K562 (cell line): Measurements from ENCODE around the gene GDF15. TPM values are rescaled to one million over a fixed set of nuclear protein-coding genes. Genes with fewer than 3 reads are reported as not detected.

Experiments used
- FUS ChIP-seq: fragments of 200-400 bp; formaldehyde crosslinking; optimal IDR thresholded peaks from 2 replicates; pipeline ENCODE3; 2017; ENCODE audit warnings: low read depth, low read length
- HNRNPLL ChIP-seq: fragments of 200-400 bp; formaldehyde crosslinking; IDR thresholded peaks from 2 replicates; pipeline ENCODE4 v1.6.1; 2017; ENCODE audit warnings: low read length, low read depth, mild to moderate bottlenecking; ENCODE audit not compliant: poor library complexity, severe bottlenecking
- KLF1 ChIP-seq: fragments of 450-650 bp; IDR thresholded peaks from 2 replicates; pipeline ENCODE4 v1.6.1; 2016; ENCODE audit warnings: missing genetic modification characterization, missing compliant biosample characterization
- NFXL1 ChIP-seq: fragments of 450-650 bp; formaldehyde crosslinking; IDR thresholded peaks from 2 replicates; pipeline ENCODE4 v1.4.0; 2021; ENCODE audit warnings: mild to moderate bottlenecking
- NONO ChIP-seq, 2 experiments: fragments of 200-400 bp in 1 of 2; fragments of 450-650 bp in 1 of 2; formaldehyde crosslinking in 1 of 2; IDR thresholded peaks; 2 replicates each; pipeline ENCODE4 v1.6.1; 2017; ENCODE audit warnings: low read depth in 2 of 2, mild to moderate bottlenecking in 2 of 2, moderate library complexity in 2 of 2, low read length in 1 of 2
- PHB2 ChIP-seq: fragments of 450-650 bp; IDR thresholded peaks from 2 replicates; pipeline ENCODE4 v1.6.1; 2017; ENCODE audit warnings: low read depth
- SMC3 ChIP-seq: conservative IDR thresholded peaks from 2 replicates; pipeline ENCODE4 v1.6.1; 2011; ENCODE audit warnings: low read depth, low read length, improper control_type of control experiment; ENCODE audit not compliant: insufficient read depth
- U2AF1 ChIP-seq: fragments of 200-400 bp; formaldehyde crosslinking; optimal IDR thresholded peaks from 2 replicates; pipeline ENCODE3; 2017; ENCODE audit warnings: mild to moderate bottlenecking, low read depth, low read length, moderate library complexity
- ZKSCAN1 ChIP-seq: fragments of 150-350 bp; IDR thresholded peaks from 2 replicates; pipeline ENCODE4 v1.6.1; 2016; ENCODE audit warnings: low read depth, low read length
- ZNF263 ChIP-seq: sonication (generic); formaldehyde crosslinking; IDR thresholded peaks from 2 replicates; pipeline ENCODE4 v1.8.0; 2022; ENCODE audit warnings: mild to moderate bottlenecking, missing genetic modification reagents, borderline replicate concordance
- polyA plus RNA-seq, 8 experiments: library from polyadenylated mRNA; depleted of rRNA in 4 of 8; stranded (reverse) in 5 of 8; unstranded in 3 of 8; fragments of >200 nt; fragmentation: Nextera tagmentation in 2 of 8; fragmentation: Illumina TruSeq in 1 of 8; extraction: Ambion mirVana in 2 of 8; extraction: Trizol in 1 of 8; gene quantifications; 2 replicates each; pipeline versions ENCODE4 v1.2.1 to v1.2.3, GENCODE V29; 2011 to 2014; ENCODE audit warnings: inconsistent platforms in 1 of 8, missing spikeins in 1 of 8
- total RNA-seq, 7 experiments: library from RNA; depleted of rRNA in 6 of 7; stranded (reverse); fragments of >200 nt in 6 of 7; fragmentation: Illumina TruSeq in 2 of 7; extraction: Trizol in 2 of 7; gene quantifications; 2 replicates each; pipeline versions ENCODE4 v1.2.1 to v1.2.3, GENCODE V29; 2011 to 2021; ENCODE audit warnings: low replicate concordance in 1 of 7
- TF ChIP-seq, protein P1 (sequence below): fragments of 150-350 bp; conservative IDR thresholded peaks from 2 replicates; pipeline ENCODE4 v1.6.1; 2014; ENCODE audit warnings: low read length
- TF ChIP-seq, protein P2 (sequence below): fragments of 250-450 bp; sonication (Bioruptor Pico); IDR thresholded peaks from 2 replicates; pipeline ENCODE4 v1.5.0; 2021

GDF15 gene
- total and polyA plus RNA-seq, 9 of the 15 experiments (the other 6 are each of a cell fraction or from before 2014, with no cell fraction given), result 2.3 to 82.4 (median 12.5) TPM

DNA sequence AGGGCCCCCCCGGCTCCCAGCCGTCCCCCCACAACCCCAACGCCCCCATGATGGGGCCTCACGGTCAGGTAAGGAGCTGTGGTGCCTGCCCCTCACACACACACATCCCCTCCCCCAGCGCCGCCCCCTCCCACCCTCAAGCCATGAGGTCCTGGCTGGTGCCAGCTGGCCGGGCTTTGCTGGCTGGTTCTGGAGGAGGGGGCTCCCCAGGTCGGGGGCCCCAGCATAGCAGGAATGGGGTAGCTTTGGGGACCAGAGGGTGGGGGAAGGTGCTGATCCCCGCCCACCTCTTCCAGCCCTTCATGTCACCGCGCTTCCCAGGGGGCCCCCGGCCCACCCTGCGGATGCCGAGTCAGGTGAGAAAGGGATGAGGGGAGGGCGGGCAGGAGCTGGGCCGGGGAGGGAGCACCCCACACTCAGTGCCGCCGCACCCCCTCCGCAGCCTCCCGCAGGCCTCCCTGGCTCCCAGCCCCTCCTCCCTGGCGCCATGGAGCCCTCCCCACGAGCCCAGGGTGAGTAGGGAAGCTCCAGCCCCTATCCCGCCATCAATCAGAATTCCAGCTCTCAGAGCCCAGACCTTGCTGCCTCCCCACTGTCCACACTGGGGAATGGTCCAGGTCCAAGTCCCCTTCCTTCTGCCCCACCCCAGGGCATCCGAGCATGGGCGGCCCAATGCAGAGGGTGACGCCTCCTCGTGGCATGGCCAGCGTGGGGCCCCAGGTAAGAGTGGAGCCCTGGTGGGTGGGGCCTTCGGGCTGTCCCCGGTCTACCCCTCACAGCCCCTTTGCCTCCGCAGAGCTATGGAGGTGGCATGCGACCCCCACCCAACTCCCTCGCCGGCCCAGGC, 45.6 kb downstream of the GDF15 start (continued):
- TF ChIP-seq NONO (IDR thresholded peaks at IDR 0.05; ENCODE audit: low read depth in 2 of 2, low read length in 1 of 2), result no peak
- 0 out of 2 replicates have a peak, but pooled peaks have one; percentile 42 for TF ChIP-seq NFXL1
- TF ChIP-seq PHB2, result no peak
- TF ChIP-seq KLF1 (tag), result no peak
- no peak for TF ChIP-seq HNRNPLL
- no peak for TF ChIP-seq FUS
- TF ChIP-seq U2AF1, result no peak
- TF ChIP-seq ZNF263 (CRISPR knock-in tag), result peak; percentile 90
- TF ChIP-seq, protein P1, sequence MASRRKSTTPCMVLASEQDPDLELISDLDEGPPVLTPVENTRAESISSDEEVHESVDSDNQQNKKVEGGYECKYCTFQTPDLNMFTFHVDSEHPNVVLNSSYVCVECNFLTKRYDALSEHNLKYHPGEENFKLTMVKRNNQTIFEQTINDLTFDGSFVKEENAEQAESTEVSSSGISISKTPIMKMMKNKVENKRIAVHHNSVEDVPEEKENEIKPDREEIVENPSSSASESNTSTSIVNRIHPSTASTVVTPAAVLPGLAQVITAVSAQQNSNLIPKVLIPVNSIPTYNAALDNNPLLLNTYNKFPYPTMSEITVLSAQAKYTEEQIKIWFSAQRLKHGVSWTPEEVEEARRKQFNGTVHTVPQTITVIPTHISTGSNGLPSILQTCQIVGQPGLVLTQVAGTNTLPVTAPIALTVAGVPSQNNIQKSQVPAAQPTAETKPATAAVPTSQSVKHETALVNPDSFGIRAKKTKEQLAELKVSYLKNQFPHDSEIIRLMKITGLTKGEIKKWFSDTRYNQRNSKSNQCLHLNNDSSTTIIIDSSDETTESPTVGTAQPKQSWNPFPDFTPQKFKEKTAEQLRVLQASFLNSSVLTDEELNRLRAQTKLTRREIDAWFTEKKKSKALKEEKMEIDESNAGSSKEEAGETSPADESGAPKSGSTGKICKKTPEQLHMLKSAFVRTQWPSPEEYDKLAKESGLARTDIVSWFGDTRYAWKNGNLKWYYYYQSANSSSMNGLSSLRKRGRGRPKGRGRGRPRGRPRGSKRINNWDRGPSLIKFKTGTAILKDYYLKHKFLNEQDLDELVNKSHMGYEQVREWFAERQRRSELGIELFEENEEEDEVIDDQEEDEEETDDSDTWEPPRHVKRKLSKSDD, result no peak
- TF ChIP-seq ZKSCAN1, result no peak
- TF ChIP-seq, protein P2, sequence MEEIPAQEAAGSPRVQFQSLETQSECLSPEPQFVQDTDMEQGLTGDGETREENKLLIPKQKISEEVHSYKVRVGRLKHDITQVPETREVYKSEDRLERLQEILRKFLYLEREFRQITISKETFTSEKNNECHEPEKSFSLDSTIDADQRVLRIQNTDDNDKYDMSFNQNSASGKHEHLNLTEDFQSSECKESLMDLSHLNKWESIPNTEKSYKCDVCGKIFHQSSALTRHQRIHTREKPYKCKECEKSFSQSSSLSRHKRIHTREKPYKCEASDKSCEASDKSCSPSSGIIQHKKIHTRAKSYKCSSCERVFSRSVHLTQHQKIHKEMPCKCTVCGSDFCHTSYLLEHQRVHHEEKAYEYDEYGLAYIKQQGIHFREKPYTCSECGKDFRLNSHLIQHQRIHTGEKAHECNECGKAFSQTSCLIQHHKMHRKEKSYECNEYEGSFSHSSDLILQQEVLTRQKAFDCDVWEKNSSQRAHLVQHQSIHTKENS (CRISPR knock-in tag), result no peak
- no peak for TF ChIP-seq SMC3
